IPS-18c (cell line): ENCODE measurements around the gene MSANTD1.
"Not testable (repeated sequence)": the region's sequence is repeated elsewhere in the genome, so short reads cannot be mapped to it uniquely, and the experiment has no call there.

ENCODE experiments used
- H3K4me3 ChIP-seq: 2 replicates; pipeline ENCODE4 v1.7.0; 2013; ENCODE audit warnings: low read depth, mild to moderate bottlenecking, low read length, moderate library complexity; ENCODE audit not compliant: insufficient read depth
- H3K9me3 ChIP-seq: one replicate; pipeline ENCODE4 v1.6.1; 2013; ENCODE audit warnings: mild to moderate bottlenecking, low read length, moderate library complexity; ENCODE audit not compliant: control insufficient read depth, insufficient read depth

Gene MSANTD1

GRCh38 chr4:3300882-3301281, 51.9 kb downstream of the MSANTD1 start:
- not testable (repeated sequence) for H3K9me3 ChIP-seq, H3K4me3 ChIP-seq

DNA sequence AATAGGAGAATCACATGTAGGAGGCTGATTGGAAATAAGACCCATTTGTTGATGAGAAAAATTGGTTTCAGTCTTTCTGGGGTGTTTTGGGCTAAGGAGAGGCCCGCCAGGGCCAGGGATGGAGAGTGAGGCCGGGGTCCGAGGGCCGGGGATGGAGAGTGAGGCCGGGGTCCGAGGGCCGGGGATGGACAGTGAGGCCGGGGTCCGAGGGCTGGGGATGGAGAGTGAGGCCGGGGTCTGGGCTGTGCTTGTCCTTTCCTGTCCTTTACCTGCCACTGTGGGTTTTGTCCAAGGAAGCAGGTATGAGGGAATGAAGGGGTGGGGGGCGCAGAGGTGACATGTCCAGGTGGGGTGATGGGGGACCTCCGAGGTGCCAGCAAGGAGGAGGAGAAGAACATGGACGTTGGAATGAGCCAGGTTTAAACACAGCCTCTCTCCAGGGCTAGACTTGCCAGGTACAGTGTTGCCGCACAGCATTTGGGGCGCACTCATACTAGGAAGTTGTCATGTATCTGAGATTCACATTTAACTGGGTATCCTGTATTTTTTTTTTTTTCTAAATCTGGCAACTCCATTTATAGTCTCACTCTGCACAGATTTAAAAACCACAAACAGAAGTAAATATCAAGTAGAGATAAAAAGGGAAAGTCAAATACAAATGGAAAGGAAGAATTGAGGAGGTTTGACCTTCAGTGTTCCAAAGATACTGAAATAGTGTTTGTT, 52.7 kb downstream of the MSANTD1 start:
- H3K4me3 ChIP-seq: no peak overlapping the region
- H3K9me3 ChIP-seq: no peaks in the 10 kb centered on the region

GRCh38 chr4:3302173-3302785, 53.3 kb downstream of the MSANTD1 start:
- Histone ChIP-seq H3K4me3 (no peak overlapping the region), H3K9me3 (no peaks in the 10 kb centered on the region)

- Histone ChIP-seq H3K4me3 (no peak overlapping the region), H3K9me3 (no peaks in the 10 kb centered on the region)
These were observed 54.0 kb downstream of the MSANTD1 start for GRCh38 chr4:3302786-3303564.

- no peak overlapping the region for H3K4me3 ChIP-seq
- no peaks in the 10 kb centered on the region for H3K9me3 ChIP-seq
These were observed 54.5 kb downstream of the MSANTD1 start for GRCh38 chr4:3303565-3303824.

DNA sequence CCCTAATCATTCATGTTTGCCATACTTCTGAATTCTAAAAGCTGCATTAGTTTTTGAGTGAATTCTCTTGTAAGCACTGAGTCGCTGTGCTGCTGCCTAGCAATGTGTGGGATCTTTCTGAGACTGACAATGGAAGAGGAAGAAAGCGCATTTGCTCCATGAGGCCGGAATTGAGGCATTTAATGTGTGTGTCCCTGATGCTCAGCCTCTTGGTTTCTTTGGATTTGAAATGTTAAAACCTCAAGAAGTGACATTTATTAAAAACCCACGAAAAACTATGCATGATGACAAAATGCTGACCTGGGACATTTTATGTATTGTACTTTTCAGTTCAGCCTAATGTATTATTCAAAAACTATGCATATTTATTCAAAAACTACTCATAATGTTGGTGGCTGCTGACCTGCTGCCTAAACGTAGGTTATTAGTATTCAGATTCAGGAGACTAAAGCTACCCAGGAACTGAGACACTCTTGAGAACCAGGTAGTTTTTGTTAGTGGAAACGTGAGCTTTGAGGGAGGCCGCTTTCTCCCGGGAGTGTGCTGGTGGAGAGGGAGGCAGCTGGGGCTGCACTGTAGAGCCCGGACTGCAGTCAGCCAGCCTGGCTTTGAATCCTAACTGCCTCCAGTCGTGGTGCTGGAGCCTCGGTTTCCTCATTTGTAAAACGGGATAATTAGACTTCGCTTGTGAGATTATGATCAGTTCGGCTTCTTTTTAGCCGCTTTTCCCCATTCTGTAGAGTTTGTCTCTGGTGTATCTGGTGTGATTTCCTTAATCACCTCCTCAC, 55.2 kb downstream of the MSANTD1 start:
- Histone ChIP-seq H3K9me3 (no peaks in the 10 kb centered on the region), H3K4me3 (no peak overlapping the region)

DNA sequence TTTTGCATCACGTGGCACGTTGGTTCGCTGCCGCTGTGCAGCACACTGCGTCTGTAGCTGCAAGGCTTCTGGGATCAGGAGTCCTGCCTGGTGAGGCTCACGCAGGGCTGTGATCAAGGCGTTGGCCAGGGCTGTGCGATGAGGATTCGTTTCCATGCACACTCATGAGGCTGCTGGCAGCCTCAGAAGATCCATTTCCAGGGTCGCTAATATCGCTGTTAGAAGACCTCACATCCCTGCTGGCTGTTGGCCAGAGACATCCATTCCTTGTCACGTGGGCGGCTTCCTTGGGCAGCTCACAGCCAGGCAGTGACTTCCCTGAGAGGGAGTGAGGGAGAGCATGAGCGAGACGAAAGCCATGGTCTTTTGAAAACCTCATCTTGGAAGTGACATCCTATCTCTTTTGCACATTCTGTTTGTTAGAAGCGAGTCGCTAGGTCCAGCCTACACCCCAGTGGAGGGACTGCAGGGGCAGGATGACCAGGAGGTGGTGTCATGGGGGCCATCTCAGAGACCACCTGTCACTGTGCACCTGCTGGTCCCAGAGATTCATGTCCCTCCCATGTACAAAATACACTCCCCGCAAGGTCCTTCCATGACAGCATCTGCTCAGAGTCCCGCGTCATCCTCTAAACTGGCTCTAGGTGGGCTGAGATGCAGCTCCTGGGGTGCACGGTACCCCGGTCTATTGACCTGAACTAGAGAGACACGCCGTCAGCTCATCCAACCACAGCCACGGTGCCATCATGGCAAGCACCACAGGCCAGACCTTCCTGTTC, 56.1 kb downstream of the MSANTD1 start:
- Histone ChIP-seq H3K9me3 (no peaks in the 10 kb centered on the region), H3K4me3 (no peak overlapping the region)

DNA sequence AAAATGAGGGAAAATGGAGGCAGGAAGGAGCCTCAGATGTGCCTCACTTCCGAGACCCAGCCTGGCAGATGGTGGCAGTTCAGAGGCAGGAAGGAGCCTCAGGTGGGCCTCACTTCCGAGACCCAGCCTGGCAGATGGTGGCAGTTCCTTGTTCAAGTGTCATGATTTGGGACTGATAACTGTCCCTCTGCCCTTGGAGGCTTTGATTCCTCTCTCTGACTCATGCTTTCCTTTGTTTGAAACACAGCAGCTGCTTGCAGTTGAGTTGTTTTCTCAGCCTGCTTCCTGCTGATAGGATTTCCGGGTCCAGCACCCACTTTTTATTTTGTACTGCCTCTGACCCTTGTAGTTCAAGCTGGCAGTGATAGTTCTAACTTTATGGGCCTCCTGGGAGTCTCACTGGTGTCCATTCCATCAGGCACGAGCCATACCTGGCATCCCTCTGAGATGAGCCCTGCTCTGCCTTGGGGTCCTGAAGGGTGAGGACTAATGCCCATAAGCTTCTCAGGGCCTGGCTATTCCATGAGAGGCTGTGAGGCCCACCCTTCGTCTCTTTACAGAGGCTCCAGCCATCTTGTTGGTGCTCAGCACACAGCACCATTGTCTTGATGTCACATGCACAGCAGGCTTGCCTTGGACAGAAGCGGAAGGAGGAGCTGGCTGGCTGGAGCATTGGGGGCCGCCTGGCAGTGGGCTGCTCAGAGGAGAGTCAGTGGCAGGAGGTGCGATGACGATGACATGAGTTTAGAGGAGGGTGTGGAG, 56.8 kb downstream of the MSANTD1 start:
- Histone ChIP-seq H3K9me3 (no peaks in the 10 kb centered on the region), H3K4me3 (no peak overlapping the region)
